Esophagus squamous epithelium (tissue), 4 donors: Measurements from ENCODE around the gene FRMD4A.

Source experiments
- POLR2A ChIP-seq, 4 donors: fragments of 450-650 bp; IDR thresholded peaks; one replicate each; pipeline ENCODE4 v1.6.1; 2017; ENCODE audit warnings: antibody characterized with exemption in 4 of 4, mild to moderate bottlenecking in 4 of 4, moderate library complexity in 3 of 4
- TF ChIP-seq, protein P1 (sequence below), 6 experiments: fragments of 450-650 bp in 4 of 6; fragments of 200-600 bp in 2 of 6; sonication (generic) in 2 of 6; IDR thresholded peaks; one replicate each; pipeline ENCODE4 v1.5.1; 2016 to 2019; ENCODE audit warnings: antibody characterized with exemption in 6 of 6, mild to moderate bottlenecking in 4 of 6, moderate library complexity in 4 of 6

DNA sequence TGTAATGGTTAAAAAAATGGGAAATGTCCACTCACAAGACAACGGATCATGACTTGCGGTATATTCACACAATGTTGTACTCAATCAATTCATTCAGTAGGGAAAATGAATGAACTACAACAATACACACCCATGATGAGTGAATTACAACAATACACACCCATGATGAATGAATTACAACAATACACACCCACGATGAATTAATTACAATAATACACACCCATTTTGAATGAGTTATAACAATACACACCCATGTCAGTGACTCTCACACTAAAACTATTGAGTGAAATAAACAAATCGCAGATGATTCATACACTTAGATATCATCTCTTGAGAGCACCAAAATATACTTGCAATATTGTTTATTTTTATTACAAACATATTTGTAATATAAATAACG lies 174.6 kb downstream of the FRMD4A start:
- TF ChIP-seq, protein P1, sequence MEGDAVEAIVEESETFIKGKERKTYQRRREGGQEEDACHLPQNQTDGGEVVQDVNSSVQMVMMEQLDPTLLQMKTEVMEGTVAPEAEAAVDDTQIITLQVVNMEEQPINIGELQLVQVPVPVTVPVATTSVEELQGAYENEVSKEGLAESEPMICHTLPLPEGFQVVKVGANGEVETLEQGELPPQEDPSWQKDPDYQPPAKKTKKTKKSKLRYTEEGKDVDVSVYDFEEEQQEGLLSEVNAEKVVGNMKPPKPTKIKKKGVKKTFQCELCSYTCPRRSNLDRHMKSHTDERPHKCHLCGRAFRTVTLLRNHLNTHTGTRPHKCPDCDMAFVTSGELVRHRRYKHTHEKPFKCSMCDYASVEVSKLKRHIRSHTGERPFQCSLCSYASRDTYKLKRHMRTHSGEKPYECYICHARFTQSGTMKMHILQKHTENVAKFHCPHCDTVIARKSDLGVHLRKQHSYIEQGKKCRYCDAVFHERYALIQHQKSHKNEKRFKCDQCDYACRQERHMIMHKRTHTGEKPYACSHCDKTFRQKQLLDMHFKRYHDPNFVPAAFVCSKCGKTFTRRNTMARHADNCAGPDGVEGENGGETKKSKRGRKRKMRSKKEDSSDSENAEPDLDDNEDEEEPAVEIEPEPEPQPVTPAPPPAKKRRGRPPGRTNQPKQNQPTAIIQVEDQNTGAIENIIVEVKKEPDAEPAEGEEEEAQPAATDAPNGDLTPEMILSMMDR (IDR thresholded peaks at IDR 0.05): no peak
- TF ChIP-seq POLR2A (IDR thresholded peaks at IDR 0.05): no peak
